ENCODE data around the gene CXXC5. TPM values are rescaled to one million over a fixed set of nuclear protein-coding genes. Genes with fewer than 3 reads are reported as not detected.

Gene CXXC5
- total RNA-seq, 2 donors from 2014 or later: 3.2 to 4.3 TPM

DNA sequence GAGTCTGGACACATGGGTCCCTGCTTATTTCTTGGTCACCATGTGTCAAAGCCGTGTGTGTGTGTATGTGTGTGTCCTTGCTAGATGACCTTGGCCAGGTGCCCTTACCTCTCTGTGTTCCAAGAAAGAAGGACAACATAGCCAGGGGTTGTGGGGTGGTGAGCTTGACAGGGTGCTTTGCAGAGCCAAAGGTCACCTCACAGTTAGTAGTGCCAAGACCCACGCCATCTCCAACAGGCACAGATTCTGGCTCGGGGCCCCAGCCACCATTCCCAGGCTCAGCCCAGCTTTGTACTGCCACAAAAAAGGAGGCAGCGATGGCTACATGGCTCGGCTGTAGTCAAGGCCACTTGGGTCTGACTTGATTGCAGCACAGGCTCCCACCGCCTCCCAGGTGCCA is 39.5 kb downstream of the CXXC5 start:
- Mint-ChIP-seq H3K27me3 (no peaks in the 10 kb centered on the region), H3K4me3 (no peak overlapping the region), H3K27ac (no peak overlapping the region), H3K36me3 (ENCODE audit: low read depth) (no peaks in the 10 kb centered on the region), H3K4me1 (peaks cover 10% of the 10 kb centered on the region)
- H3K9me3 ChIP-seq (ENCODE audit: control insufficient read depth, low read length, poor library complexity, severe bottlenecking): no peaks in the 10 kb centered on the region
- DNase-seq (no peak), ATAC-seq (no peak)

DNA sequence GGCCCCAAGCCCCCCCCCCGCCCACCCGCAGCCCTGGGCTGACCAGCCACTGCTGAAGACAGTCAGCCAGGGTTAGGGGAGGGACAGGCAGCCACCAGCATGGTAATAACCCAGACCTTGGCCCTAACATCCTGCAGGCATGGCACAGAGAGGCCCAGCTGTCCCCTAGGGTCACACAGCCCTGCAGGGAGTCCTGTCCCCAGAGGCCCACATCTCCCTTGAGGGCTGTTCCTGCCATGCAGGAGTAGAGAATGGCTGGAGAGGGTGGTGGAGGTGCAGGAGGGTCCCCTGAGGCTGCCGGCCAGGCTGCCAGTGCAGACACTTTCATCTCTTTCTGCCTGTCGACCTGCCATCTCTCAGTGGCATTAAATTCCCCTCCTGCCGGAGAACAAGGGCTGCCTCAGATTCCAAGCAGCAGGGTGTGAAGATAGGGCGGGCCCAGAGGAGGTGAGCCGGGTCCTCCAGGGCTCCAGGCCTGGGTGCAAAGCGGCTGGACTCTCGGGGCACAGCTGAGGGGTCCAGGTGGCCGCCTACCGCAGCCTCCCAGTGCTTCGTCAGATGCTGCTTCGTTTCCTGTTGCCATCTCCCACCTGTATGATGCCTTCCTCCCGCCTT is 40.0 kb downstream of the CXXC5 start:
- no peaks in the 10 kb centered on the region for H3K27me3 Mint-ChIP-seq
- H3K4me1 Mint-ChIP-seq: peaks cover 10% of the 10 kb centered on the region
- H3K4me3 Mint-ChIP-seq: no peak overlapping the region
- no peak for DNase-seq
- no peaks in the 10 kb centered on the region for H3K9me3 ChIP-seq (ENCODE audit: control insufficient read depth, low read length, poor library complexity, severe bottlenecking)
- no peak for ATAC-seq
- H3K27ac Mint-ChIP-seq: no peak overlapping the region
- H3K36me3 Mint-ChIP-seq (ENCODE audit: low read depth): no peaks in the 10 kb centered on the region

DNA sequence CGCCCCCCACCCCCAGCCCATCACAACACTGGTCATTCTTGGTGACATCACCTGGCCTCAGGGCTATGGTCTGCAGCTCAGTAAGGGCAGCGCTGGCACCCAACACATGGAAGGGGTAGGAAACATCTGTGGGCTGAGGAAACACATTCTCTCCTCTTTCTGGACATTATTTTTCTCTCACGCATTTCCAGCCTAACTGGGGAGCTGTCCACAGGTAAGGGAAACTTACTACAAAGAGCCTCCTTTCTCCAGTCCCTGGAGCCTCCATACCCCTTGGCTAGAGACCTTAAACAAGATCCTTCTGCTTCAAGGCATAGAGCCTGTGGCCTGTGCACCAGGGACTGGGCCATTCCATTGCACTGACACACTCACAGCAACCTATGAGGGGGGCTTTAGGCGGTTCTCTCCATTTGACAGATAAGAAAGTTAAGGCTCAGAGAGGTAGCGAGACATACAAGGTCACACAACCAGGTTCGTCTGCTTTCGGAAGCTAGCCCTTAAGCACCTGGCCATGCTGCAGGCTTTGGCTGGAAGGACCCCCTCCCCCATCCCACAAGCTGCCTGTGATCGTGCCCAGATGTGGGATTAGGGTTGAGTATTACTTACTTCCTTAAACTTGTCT is 40.7 kb downstream of the CXXC5 start:
- Mint-ChIP-seq H3K27me3 (no peaks in the 10 kb centered on the region), H3K4me3 (no peak overlapping the region), H3K36me3 (ENCODE audit: low read depth) (no peaks in the 10 kb centered on the region), H3K27ac (no peak overlapping the region), H3K4me1 (peaks cover 10% of the 10 kb centered on the region)
- no peak for DNase-seq
- no peaks in the 10 kb centered on the region for H3K9me3 ChIP-seq (ENCODE audit: control insufficient read depth, low read length, poor library complexity, severe bottlenecking)
- ATAC-seq: no peak

DNA sequence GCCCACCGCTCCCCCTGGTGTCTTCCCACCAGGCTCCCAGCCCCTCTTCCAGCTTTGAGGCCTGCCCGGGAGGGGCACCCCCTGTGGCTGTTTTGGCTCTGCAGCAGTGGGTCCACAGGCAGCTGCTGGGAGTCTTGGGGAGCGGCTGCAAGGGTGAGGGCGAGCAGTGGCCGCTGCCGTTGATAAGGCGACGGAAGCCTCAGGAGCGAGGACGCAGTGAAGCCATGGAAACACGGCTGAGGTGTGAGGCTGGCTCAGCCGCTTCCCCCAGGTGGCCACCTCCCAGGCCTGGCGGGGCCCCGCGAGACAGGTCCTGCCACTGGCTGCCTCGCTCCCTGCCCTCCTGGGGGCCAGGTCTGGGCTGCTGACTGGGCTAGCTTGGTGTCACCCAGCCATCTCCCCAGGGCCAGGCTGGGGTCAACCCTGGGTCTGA is 41.5 kb downstream of the CXXC5 start:
- ATAC-seq (peak; percentile 22), DNase-seq (no peak)
- H3K27me3 Mint-ChIP-seq: no peaks in the 10 kb centered on the region
- H3K27ac Mint-ChIP-seq: no peak overlapping the region
- H3K9me3 ChIP-seq (ENCODE audit: control insufficient read depth, low read length, poor library complexity, severe bottlenecking): no peaks in the 10 kb centered on the region
- no peaks in the 10 kb centered on the region for H3K36me3 Mint-ChIP-seq (ENCODE audit: low read depth)
- H3K4me1 Mint-ChIP-seq: peaks cover 10% of the 10 kb centered on the region
- H3K4me3 Mint-ChIP-seq: no peak overlapping the region

DNA sequence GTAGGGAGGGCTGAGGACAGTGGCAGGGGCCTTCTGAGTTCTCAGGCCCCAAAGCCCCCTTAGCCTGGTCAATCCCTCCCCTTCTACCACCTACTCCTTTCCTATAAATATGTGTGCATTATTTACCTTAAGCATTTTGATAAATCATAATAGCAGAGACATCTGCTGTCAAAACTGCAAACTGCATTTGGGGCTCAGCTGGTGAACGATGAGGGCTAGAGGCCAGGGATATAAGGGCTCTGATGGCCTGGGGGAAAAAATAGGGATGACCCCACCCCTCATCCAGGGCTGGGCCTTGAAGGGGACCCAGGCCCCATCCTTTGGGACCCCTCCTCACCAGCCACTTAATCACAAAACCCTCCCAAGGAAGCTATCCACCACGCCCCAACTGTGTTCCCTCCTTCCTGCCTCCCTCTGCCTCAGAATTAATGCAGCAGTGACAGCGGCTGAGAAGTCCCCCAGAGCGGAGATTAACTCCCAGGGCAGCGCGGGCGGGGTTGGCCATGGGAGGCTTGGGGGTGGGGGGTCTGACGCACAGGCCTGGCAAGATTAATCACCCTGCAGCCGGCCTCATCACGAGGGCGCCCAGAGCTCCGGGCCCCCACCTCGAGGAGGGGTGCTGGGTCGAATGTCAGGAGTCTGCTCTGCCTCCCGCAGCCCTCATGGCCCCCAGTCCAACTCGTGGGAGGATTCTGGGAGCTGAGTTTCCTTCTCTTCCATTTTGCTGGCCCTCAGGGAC is 42.1 kb downstream of the CXXC5 start:
- ATAC-seq (peak; percentile 54), DNase-seq (no peak)
- Mint-ChIP-seq H3K27me3 (no peaks in the 10 kb centered on the region), H3K4me1 (peaks cover 10% of the 10 kb centered on the region), H3K4me3 (no peak overlapping the region), H3K27ac (no peak overlapping the region), H3K36me3 (ENCODE audit: low read depth) (no peaks in the 10 kb centered on the region)
- H3K9me3 ChIP-seq (ENCODE audit: control insufficient read depth, low read length, poor library complexity, severe bottlenecking): no peaks in the 10 kb centered on the region

DNA sequence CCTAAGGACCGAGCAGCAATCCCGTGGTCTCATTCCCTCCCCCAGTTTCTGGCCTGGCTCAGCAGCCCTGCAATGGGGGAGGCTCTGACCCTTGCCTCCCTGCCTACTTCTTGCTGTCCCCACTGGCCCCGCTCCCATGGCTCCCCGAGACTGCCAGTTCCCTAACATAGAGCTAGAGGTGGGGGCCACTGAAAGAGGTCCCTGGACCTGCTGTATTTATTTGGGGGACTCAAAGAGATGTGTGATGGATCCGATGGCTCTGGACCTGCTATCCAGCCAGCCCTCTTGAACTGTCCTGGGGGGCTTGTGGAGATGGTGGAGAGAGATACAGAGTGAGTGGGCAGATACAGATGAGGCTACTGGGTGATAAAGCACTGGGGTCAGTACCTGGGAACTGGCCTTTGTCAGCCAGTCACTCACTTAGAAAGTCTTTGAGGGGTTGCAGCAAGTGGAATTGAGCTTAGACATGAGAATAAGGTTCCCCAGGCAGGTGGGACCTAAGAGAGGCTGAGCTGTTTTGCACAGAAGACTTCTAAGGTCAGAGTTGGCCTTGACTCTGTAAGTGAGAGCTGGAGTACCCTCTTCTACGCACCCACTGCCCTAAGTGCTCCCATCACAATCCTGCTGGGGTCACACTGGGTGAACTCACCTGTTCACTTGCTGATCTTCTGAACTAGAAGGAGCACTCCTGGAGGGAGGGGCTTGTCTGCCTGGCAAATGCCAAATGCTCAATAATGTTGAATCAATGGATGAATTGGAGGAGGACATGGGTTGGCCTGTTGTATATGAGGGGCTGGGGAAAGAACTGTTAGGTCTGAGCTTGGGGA is 42.9 kb downstream of the CXXC5 start:
- DNase-seq: no peak
- Mint-ChIP-seq H3K27me3 (no peaks in the 10 kb centered on the region), H3K4me1 (peaks cover 6% of the 10 kb centered on the region), H3K4me3 (no peak overlapping the region), H3K27ac (no peak overlapping the region), H3K36me3 (ENCODE audit: low read depth) (no peaks in the 10 kb centered on the region)
- no peak for ATAC-seq
- H3K9me3 ChIP-seq (ENCODE audit: control insufficient read depth, low read length, poor library complexity, severe bottlenecking): no peaks in the 10 kb centered on the region

DNA sequence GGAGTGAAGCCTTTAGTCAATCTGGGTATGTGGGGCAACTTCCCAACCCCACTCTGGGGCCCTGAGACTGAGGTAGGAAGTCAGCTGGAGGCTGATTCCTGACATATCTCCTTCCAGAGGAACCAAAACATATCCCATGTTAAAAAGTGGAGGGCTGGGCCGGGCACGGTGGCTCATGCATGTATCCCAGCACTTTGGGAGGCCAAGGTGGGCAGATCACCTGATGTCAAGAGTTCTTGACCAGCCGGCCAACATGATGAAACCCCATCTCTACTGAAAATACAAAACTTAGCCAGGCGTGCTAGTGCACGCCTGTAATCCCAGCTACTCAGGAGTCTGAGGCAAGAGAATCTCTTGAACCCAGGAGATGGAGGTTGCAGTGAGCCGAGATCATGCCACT is 44.0 kb downstream of the CXXC5 start:
- Mint-ChIP-seq H3K27ac (no peak overlapping the region), H3K36me3 (ENCODE audit: low read depth) (peaks cover 3% of the 10 kb centered on the region), H3K4me3 (no peak overlapping the region), H3K4me1 (peaks cover 6% of the 10 kb centered on the region), H3K27me3 (peaks cover 7% of the 10 kb centered on the region)
- no peaks in the 10 kb centered on the region for H3K9me3 ChIP-seq (ENCODE audit: control insufficient read depth, low read length, poor library complexity, severe bottlenecking)
- ATAC-seq (no peak), DNase-seq (no peak)

DNA sequence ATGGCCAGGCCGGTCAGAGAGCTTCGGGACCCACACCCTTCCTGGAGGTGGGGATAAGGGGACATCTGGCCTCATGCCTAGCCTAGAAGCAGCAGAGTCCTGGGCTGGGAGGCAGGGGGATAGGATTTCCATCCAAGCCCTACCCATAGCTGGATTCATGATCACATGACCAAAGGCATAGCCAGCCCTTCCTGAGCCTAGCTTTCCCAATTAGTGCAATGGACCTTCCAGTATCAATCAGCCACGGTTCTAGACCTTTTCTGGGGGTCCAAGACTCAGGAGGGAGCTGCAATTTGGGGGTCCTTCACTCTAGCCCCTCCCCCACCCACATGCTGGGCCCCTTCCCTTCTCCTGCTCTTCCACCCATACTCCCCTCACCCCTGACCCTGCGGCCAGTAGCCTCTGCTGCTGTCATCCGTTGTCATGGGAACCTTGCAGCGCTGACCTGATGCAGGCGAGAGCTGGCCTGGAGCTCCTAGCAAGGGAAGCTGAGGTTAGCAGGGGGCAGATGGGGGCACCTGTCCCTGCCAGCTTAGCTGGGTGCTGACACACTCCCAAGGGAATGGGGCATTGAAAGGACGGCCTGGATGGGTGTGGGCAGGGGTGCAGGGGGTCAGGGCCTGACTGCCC is 44.6 kb downstream of the CXXC5 start:
- Mint-ChIP-seq H3K27me3 (peaks cover 7% of the 10 kb centered on the region), H3K27ac (no peak overlapping the region), H3K4me3 (no peak overlapping the region), H3K4me1 (peaks cover 9% of the 10 kb centered on the region), H3K36me3 (ENCODE audit: low read depth) (peaks cover 3% of the 10 kb centered on the region)
- H3K9me3 ChIP-seq (ENCODE audit: control insufficient read depth, low read length, poor library complexity, severe bottlenecking): no peaks in the 10 kb centered on the region
- no peak for DNase-seq
- no peak for ATAC-seq

DNA sequence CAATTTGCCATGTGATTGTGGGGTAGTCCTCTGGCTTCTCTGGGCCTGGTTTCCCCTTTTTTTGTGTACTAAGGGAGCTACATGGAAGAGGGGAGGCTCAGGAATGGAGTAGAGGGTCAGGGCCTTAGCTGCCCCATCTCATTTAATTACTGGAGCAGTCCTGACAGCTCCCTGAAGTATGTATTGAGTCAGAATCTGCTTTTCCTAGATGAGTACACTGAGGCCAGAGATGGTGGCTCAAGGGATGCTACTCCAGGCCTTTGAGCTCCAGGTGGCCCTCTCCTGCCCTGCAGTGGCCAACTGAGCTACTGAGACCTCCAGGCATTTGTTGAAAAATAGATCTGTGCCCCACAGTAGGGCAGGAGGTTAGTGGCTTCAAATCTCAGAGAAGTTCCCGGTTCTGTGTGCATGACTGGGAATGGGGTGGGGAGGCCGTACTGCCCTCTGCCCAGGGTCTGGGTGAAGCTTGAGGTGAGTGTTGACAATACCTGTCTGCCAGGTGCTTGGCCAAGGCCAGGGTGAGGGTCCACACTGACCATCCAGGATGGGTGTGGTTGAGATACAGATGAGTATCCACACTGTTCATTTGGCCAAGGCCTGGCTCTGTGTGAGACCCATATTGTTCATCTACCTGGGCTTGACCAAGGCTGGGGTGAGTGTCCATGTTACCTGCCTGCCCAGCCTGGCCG is 45.7 kb downstream of the CXXC5 start:
- no peaks in the 10 kb centered on the region for H3K9me3 ChIP-seq (ENCODE audit: control insufficient read depth, low read length, poor library complexity, severe bottlenecking)
- DNase-seq (no peak), ATAC-seq (no peak)
- no peak overlapping the region for H3K4me3 Mint-ChIP-seq
- H3K27ac Mint-ChIP-seq: no peak overlapping the region
- peaks cover 17% of the 10 kb centered on the region for H3K27me3 Mint-ChIP-seq
- H3K36me3 Mint-ChIP-seq (ENCODE audit: low read depth): peaks cover 3% of the 10 kb centered on the region
- peaks cover 11% of the 10 kb centered on the region for H3K4me1 Mint-ChIP-seq

DNA sequence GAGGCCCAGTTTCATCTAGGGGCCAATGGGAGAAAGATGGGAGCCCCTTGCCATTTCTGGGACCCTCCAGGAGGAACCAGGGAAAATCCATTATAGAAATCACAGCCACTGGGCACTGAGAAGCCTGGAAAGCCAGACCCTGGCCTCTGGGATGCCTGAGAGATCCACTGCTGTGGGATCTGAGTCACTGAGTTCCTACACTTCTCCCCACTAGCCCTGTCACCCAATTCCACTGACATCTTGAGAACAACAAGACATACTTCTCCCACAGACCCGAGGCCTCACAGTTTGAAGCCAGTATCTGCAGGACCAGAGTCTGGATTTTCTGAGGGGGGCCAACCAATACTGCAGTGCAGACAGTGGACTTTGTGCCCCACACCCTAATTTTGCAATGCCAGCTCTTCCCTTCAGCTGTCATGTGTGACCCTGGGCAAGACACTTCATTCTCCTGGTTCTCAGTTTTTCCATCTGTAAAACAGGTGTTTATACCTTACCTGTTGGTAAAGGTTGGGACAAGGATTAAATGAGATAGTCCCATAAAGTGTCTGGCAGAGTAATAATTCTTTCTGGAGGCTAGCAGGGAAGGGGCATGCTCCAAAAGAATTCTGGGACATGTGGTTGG is 46.5 kb downstream of the CXXC5 start:
- Mint-ChIP-seq H3K27ac (no peak overlapping the region), H3K4me1 (peaks cover 9% of the 10 kb centered on the region), H3K36me3 (ENCODE audit: low read depth) (peaks cover 3% of the 10 kb centered on the region), H3K4me3 (no peak overlapping the region), H3K27me3 (peaks cover 19% of the 10 kb centered on the region)
- ATAC-seq: no peak
- DNase-seq: no peak
- no peaks in the 10 kb centered on the region for H3K9me3 ChIP-seq (ENCODE audit: control insufficient read depth, low read length, poor library complexity, severe bottlenecking)

DNA sequence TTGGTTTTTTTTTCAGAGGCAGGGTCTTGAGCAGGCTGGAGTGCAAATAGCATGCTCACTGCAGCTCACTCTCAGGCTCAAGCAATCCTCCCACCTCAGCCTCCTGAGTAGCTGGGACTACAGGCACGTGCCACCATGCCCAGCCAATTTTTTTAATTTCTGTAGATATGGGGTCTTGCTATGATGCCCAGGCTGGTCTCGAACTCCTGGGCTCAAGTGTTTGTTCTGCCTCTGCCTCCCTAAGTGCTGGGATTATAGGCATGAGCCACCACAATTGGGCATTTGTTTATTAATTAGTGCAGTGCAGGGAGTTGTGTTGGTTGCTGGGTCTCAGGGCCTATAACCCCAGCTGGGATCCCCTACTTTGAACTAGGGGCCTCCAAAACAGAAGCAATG is 47.0 kb downstream of the CXXC5 start:
- ATAC-seq (no peak), DNase-seq (no peak)
- H3K27ac Mint-ChIP-seq: no peak overlapping the region
- peaks cover 9% of the 10 kb centered on the region for H3K4me1 Mint-ChIP-seq
- H3K36me3 Mint-ChIP-seq (ENCODE audit: low read depth): peaks cover 3% of the 10 kb centered on the region
- peaks cover 19% of the 10 kb centered on the region for H3K27me3 Mint-ChIP-seq
- no peak overlapping the region for H3K4me3 Mint-ChIP-seq
- H3K9me3 ChIP-seq (ENCODE audit: control insufficient read depth, low read length, poor library complexity, severe bottlenecking): no peaks in the 10 kb centered on the region

Data from T-helper 17 cell (primary cell).